ELR (cell line): ENCODE results near the gene AMOT.

Experiments used
- DNase-seq: peaks from one replicate; pipeline ENCODE4 v3.0.0-alpha.2; 2015; ENCODE audit warnings: low read depth

AMOT gene

GRCh38 chrX:112738347-112739033, 102.1 kb downstream of the AMOT start:
- no peak for DNase-seq

GRCh38 chrX:112736310-112736709, 104.3 kb downstream of the AMOT start:
- no peak for DNase-seq

GRCh38 chrX:112735147-112735546, 105.5 kb downstream of the AMOT start:
- DNase-seq: no peak

DNA sequence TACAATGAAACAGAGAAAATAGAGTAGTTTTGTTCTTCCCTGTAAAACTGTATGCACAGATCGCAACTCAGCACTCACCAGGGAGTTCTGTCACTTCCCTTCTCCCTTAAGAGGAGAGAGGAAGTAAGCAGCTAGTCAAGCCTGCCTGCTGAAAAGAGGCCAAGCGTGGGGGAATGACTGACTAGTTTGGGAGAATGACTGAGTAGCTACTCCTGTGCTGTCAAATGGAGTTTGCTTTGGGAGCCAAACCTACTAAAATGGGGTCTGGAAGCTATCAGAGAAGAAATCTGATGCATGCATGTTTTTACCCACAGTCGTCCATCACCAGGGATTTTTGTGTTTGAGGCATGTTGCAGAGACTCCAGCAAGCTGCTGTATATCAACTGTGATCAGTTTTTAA, 106.3 kb downstream of the AMOT start:
- DNase-seq: no peak

- peak; percentile 1 for DNase-seq
Measured at GRCh38 chrX:112731793-112732192, 108.8 kb downstream of the AMOT start.
